Adrenal gland (tissue), 5 donors: ENCODE measurements around the gene RLF.

ENCODE experiments used
- POLR2A ChIP-seq, 2 donors: fragments of 450-650 bp; IDR thresholded peaks; one replicate each; pipeline ENCODE4 v1.6.1; 2017; ENCODE audit warnings: antibody characterized with exemption in 2 of 2, mild to moderate bottlenecking in 2 of 2, moderate library complexity in 1 of 2
- TF ChIP-seq, protein P1 (sequence below), 6 experiments: fragments of 450-650 bp in 4 of 6; fragments of 200-600 bp in 2 of 6; sonication (generic) in 1 of 6; IDR thresholded peaks; 1 replicate in 5 of 6; 2 replicates in 1 of 6; pipeline versions ENCODE4 v1.5.1 to v1.8.0; 2016 to 2021; ENCODE audit warnings: antibody characterized with exemption in 6 of 6, mild to moderate bottlenecking in 2 of 6, moderate library complexity in 1 of 6
- donor health status: DM: no; HTN: no; CAD: no.

DNA sequence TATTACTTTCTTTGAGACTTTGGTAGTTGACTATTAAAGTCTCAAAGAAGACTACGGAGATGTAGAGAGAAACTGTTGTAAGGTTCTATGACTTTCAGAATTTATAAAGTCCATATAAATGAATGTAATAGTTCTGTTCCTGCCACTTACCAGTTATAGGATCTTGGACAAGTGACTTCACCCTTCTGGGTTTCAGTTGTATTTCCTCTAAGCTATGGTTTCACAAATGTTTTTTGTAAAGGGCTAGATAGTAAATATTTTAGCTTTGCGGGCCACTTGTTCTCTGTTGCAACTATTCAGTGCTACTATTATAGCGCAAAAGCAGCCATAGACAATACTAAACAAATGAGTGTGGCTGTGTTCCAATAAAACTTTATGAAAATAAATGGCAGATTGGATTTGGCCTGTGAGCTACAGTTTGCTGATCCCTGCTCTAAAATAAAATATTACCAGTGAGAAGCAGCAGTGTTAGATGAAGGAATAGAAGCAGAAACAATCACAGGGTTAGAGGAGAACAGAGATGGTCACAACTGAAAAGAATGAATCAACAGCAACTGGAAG is 111.5 kb downstream of the RLF start:
- TF ChIP-seq, protein P1, sequence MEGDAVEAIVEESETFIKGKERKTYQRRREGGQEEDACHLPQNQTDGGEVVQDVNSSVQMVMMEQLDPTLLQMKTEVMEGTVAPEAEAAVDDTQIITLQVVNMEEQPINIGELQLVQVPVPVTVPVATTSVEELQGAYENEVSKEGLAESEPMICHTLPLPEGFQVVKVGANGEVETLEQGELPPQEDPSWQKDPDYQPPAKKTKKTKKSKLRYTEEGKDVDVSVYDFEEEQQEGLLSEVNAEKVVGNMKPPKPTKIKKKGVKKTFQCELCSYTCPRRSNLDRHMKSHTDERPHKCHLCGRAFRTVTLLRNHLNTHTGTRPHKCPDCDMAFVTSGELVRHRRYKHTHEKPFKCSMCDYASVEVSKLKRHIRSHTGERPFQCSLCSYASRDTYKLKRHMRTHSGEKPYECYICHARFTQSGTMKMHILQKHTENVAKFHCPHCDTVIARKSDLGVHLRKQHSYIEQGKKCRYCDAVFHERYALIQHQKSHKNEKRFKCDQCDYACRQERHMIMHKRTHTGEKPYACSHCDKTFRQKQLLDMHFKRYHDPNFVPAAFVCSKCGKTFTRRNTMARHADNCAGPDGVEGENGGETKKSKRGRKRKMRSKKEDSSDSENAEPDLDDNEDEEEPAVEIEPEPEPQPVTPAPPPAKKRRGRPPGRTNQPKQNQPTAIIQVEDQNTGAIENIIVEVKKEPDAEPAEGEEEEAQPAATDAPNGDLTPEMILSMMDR (IDR thresholded peaks at IDR 0.05) = no peak
- no peak for TF ChIP-seq POLR2A (IDR thresholded peaks at IDR 0.05)
